Caco-2 (cell line): Measurements from ENCODE around the gene ZBTB5. TPM values are rescaled to one million over a fixed set of nuclear protein-coding genes. Genes with fewer than 3 reads are reported as not detected.

Experiments
- BruUV-seq: library from RNA; stranded (reverse); fragments of 400-500 nt; replicated peaks from 2 replicates; lab custom pipeline; 2021; lab: Mats Ljungman, UMichigan
- CTCF ChIA-PET: fragments of 300-600 bp; sonication (Branson Sonifier 250); formaldehyde crosslinking; loops from one replicate; lab custom pipeline; 2022; ENCODE audit warnings: antibody characterized with exemption; lab: Charles Lee
- POLR2A ChIA-PET: fragments of 300-600 bp; sonication (Branson Sonifier 250); formaldehyde crosslinking; loops from one replicate; lab custom pipeline; 2022; ENCODE audit warnings: antibody characterized with exemption; lab: Charles Lee
- DNase-seq, 2 experiments: peaks; one replicate each; pipeline versions ENCODE4 v3.0.0 to v3.0.0-alpha.2; 2020 to 2022
- H3K27me3 ChIP-seq: replicated peaks from 2 replicates; pipeline ENCODE4 v1.6.0; 2011; ENCODE audit warnings: low read length; ENCODE audit not compliant: control insufficient read depth, insufficient read depth
- H3K36me3 ChIP-seq: 2 replicates; pipeline ENCODE4 v1.5.1; 2011; ENCODE audit warnings: low read length; ENCODE audit not compliant: control insufficient read depth, insufficient read depth
- H3K4me1 ChIP-seq: fragments of 250-450 bp; sonication (Bioruptor Pico); 2 replicates; pipeline ENCODE4 v1.5.1; 2020; ENCODE audit warnings: mild to moderate bottlenecking
- H3K4me3 ChIP-seq: 2 replicates; pipeline ENCODE4 v1.5.1; 2011; ENCODE audit warnings: low read depth, mild to moderate bottlenecking, control low read depth, low read length
- H3K9me3 ChIP-seq: fragments of 250-450 bp; sonication (Bioruptor Pico); 2 replicates; pipeline ENCODE4 v1.5.1; 2020; ENCODE audit warnings: mild to moderate bottlenecking, moderate library complexity
- H3K27ac Mint-ChIP-seq: one replicate; pipeline ENCODE4 v1.8.0; 2022; ENCODE audit warnings: mixed read lengths; ENCODE audit not compliant: unreplicated experiment
- H3K27me3 Mint-ChIP-seq: one replicate; pipeline ENCODE4 v1.8.0; 2022; ENCODE audit warnings: mixed read lengths; ENCODE audit not compliant: insufficient read depth, unreplicated experiment
- H3K36me3 Mint-ChIP-seq: one replicate; pipeline ENCODE4 v1.8.0; 2022; ENCODE audit warnings: mild to moderate bottlenecking, mixed read lengths; ENCODE audit not compliant: insufficient read depth, unreplicated experiment
- H3K4me1 Mint-ChIP-seq: one replicate; pipeline ENCODE4 v1.8.0; 2022; ENCODE audit warnings: low read depth, mixed read lengths; ENCODE audit not compliant: unreplicated experiment
- H3K4me3 Mint-ChIP-seq: one replicate; pipeline ENCODE4 v1.8.0; 2022; ENCODE audit warnings: mild to moderate bottlenecking, moderate library complexity, mixed read lengths; ENCODE audit not compliant: unreplicated experiment
- H3K9me3 Mint-ChIP-seq: one replicate; pipeline ENCODE4 v1.8.0; 2022; ENCODE audit warnings: mixed read lengths; ENCODE audit not compliant: unreplicated experiment
- intact Hi-C: fragments of 100-400 bp; cut with micrococcal nuclease; formaldehyde crosslinking; loops from one replicate; pipeline ENCODE4 v1.10.0; 2022; ENCODE audit not compliant: unreplicated experiment
- total RNA-seq: library from RNA; stranded (reverse); gene quantifications from 2 replicates; pipeline ENCODE4 v1.2.3, GENCODE V29; 2022
- TF ChIP-seq, protein P1 (sequence below), 2 experiments: fragments of 200-600 bp in 1 of 2; IDR thresholded peaks; 1 replicate in 1 of 2; 2 replicates in 1 of 2; pipeline versions ENCODE4 v1.5.1 to v1.8.0; 2011 to 2022; ENCODE audit warnings: antibody characterized with exemption in 1 of 2, control low read depth in 1 of 2, inconsistent platforms in 1 of 2, low read depth in 1 of 2, low read length in 1 of 2, mild to moderate bottlenecking in 1 of 2, moderate library complexity in 1 of 2; ENCODE audit not compliant: insufficient read depth in 1 of 2, severe bottlenecking in 1 of 2, unreplicated experiment in 1 of 2

Gene ZBTB5
- total RNA-seq, 1 experiment from 2014 or later: 13.2 TPM

DNA sequence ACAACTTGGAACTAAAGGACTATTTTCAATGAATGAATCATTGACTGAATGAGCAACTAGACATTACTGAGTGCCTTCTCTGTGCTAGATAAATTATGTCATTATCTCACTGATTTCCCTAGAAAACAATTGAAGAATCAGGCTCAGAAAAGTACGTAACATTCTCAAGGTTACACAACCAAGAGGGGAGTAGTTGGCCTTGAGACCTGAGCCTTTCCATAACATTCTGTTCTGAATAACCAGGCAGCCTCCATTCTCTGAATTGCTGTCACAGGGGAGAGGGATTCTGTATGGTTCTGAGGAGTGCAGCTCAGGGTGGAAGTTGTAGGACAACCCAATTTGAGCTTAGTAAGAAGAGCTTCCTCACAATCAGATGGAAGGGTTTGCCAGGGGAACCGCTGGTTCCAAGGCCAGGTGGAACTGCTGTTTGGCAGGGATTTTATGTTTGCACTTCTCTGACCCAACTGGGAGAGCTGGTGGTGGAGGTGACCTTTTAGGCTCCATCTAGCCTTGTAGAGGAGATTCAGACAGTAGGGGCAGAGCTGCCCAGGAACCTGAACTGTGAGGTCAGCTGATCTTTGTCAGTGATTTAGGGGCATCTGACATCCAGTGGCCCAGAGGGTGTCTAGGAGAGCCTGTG lies 36.8 kb upstream of the ZBTB5 start:
- peaks cover 48% of the 10 kb centered on the region for H3K36me3 Mint-ChIP-seq
- Histone ChIP-seq H3K4me3 (no peak overlapping the region), H3K4me1 (no peaks in the 10 kb centered on the region), H3K27me3 (no peaks in the 10 kb centered on the region), H3K9me3 (no peaks in the 10 kb centered on the region), H3K36me3 (no peaks in the 10 kb centered on the region; the same call in none of the 2 replicates)
- intact Hi-C loops: no loop called here
- TF ChIP-seq, protein P1, sequence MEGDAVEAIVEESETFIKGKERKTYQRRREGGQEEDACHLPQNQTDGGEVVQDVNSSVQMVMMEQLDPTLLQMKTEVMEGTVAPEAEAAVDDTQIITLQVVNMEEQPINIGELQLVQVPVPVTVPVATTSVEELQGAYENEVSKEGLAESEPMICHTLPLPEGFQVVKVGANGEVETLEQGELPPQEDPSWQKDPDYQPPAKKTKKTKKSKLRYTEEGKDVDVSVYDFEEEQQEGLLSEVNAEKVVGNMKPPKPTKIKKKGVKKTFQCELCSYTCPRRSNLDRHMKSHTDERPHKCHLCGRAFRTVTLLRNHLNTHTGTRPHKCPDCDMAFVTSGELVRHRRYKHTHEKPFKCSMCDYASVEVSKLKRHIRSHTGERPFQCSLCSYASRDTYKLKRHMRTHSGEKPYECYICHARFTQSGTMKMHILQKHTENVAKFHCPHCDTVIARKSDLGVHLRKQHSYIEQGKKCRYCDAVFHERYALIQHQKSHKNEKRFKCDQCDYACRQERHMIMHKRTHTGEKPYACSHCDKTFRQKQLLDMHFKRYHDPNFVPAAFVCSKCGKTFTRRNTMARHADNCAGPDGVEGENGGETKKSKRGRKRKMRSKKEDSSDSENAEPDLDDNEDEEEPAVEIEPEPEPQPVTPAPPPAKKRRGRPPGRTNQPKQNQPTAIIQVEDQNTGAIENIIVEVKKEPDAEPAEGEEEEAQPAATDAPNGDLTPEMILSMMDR (IDR thresholded peaks at IDR 0.05; ENCODE audit: insufficient read depth in 1 of 2, low read depth in 1 of 2, low read length in 1 of 2, severe bottlenecking in 1 of 2, unreplicated experiment in 1 of 2): no peak
- BruUV-seq: no TSS peak
- POLR2A ChIA-PET: no interaction called here
- no peak overlapping the region for H3K27ac Mint-ChIP-seq
- no peaks in the 10 kb centered on the region for H3K9me3 Mint-ChIP-seq
- no peaks in the 10 kb centered on the region for H3K4me1 Mint-ChIP-seq
- CTCF ChIA-PET: no interaction called here
- no peaks in the 10 kb centered on the region for H3K27me3 Mint-ChIP-seq
- H3K4me3 Mint-ChIP-seq: no peak overlapping the region
- DNase-seq: no peak

DNA sequence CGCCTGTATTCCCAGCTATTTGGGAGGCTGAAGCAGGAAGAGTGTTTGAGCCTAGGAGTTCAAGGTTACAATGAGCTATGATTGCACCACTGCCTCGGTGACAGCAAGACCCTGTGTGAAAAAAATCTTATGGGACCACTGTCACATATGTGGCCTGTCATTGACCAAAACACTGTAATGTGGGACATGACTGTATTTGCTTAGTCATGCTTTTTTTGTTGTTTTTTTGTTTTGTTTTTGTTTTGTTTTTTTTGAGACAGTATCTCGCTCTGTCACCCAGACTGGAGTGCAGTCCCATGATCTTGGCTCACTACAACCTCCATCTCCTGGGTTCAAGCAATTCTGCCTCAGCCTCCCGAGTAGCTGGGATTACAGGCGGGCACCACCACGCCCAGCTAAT lies 34.0 kb upstream of the ZBTB5 start:
- ChIA-PET CTCF (no interaction called here), POLR2A (no interaction called here)
- H3K4me1 Mint-ChIP-seq: no peaks in the 10 kb centered on the region
- no peaks in the 10 kb centered on the region; the same call in none of the 2 replicates for H3K36me3 ChIP-seq
- H3K27me3 Mint-ChIP-seq: no peaks in the 10 kb centered on the region
- no peak overlapping the region for H3K27ac Mint-ChIP-seq
- no peak overlapping the region for H3K4me3 ChIP-seq
- intact Hi-C loops: no loop called here
- H3K4me1 ChIP-seq: no peaks in the 10 kb centered on the region
- TF ChIP-seq, protein P1 (IDR thresholded peaks at IDR 0.05; ENCODE audit: insufficient read depth in 1 of 2, low read depth in 1 of 2, low read length in 1 of 2, severe bottlenecking in 1 of 2, unreplicated experiment in 1 of 2): no peak
- H3K36me3 Mint-ChIP-seq: peaks cover 57% of the 10 kb centered on the region
- no peak for DNase-seq
- no peaks in the 10 kb centered on the region for H3K9me3 ChIP-seq
- H3K9me3 Mint-ChIP-seq: no peaks in the 10 kb centered on the region
- H3K4me3 Mint-ChIP-seq: no peak overlapping the region
- no TSS peak for BruUV-seq
- no peaks in the 10 kb centered on the region for H3K27me3 ChIP-seq

DNA sequence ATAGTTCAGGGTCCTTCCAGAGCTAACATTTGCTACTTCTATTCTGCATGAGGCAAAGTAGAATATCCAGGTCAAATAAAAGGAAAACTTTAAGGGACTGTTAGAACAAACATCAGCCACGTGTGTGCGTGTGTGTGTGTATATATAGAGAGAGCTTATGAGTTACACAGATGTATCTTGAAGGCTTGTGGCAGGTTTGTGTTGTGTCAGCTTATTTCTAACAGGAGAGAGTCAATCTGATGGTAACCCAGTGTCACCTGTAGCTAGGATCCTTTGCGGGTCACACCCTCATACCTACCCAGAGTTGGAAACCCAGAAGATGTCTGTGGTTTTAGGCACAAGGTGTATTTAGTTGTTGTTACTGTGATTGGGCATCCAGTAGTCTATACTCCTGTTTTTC lies 33.2 kb upstream of the ZBTB5 start:
- no TSS peak for BruUV-seq
- Histone ChIP-seq H3K9me3 (no peaks in the 10 kb centered on the region), H3K36me3 (no peaks in the 10 kb centered on the region; the same call in none of the 2 replicates), H3K4me3 (no peak overlapping the region), H3K27me3 (no peaks in the 10 kb centered on the region), H3K4me1 (no peaks in the 10 kb centered on the region)
- TF ChIP-seq, protein P1 (IDR thresholded peaks at IDR 0.05; ENCODE audit: insufficient read depth in 1 of 2, low read depth in 1 of 2, low read length in 1 of 2, severe bottlenecking in 1 of 2, unreplicated experiment in 1 of 2): no peak
- Mint-ChIP-seq H3K4me1 (no peaks in the 10 kb centered on the region), H3K9me3 (no peaks in the 10 kb centered on the region), H3K27ac (no peak overlapping the region), H3K36me3 (peaks cover 60% of the 10 kb centered on the region), H3K4me3 (no peak overlapping the region), H3K27me3 (no peaks in the 10 kb centered on the region)
- POLR2A ChIA-PET: interaction anchor here (0.9 kb wide), 1 partner anchor 13 kb away, joined by 3 read pairs; the partner anchor contains the start of gene POLR1E
- CTCF ChIA-PET: no interaction called here
- DNase-seq: no peak
- intact Hi-C loops: no loop called here
